Neuronal stem cell (in vitro differentiated cells): ENCODE data around the gene BMPER.

Source experiments
- DNase-seq: peaks from one replicate; pipeline ENCODE4 v3.0.0-alpha.2; 2013; ENCODE audit warnings: low spot score
- H2AFZ ChIP-seq: one replicate; pipeline ENCODE4 v1.6.1; 2013; ENCODE audit warnings: mild to moderate bottlenecking, low read length, inconsistent platforms
- H2AK5ac ChIP-seq: 2 replicates; pipeline ENCODE4 v1.6.1; 2013; ENCODE audit warnings: low read depth, mild to moderate bottlenecking, inconsistent platforms, low read length, moderate library complexity, mixed read lengths
- H2BK120ac ChIP-seq: 2 replicates; pipeline ENCODE4 v1.6.1; 2013; ENCODE audit warnings: low read depth, mild to moderate bottlenecking, inconsistent platforms, low read length, moderate library complexity, mixed read lengths
- H2BK12ac ChIP-seq: one replicate; pipeline ENCODE4 v1.6.1; 2013; ENCODE audit warnings: low read length, inconsistent platforms
- H2BK15ac ChIP-seq: 2 replicates; pipeline ENCODE4 v1.6.1; 2013; ENCODE audit warnings: mild to moderate bottlenecking, low read length, inconsistent platforms, mixed read lengths
- H2BK5ac ChIP-seq: one replicate; pipeline ENCODE4 v1.6.1; 2013; ENCODE audit warnings: inconsistent platforms, mild to moderate bottlenecking, low read length, moderate library complexity
- H3K14ac ChIP-seq: one replicate; pipeline ENCODE4 v1.6.1; 2013; ENCODE audit warnings: low read length, inconsistent platforms
- H3K18ac ChIP-seq: 2 replicates; pipeline ENCODE4 v1.6.1; 2013; ENCODE audit warnings: low read length, inconsistent platforms
- H3K23ac ChIP-seq: 2 replicates; pipeline ENCODE4 v1.6.1; 2013; ENCODE audit warnings: low read depth, mild to moderate bottlenecking, mixed read lengths, low read length, inconsistent platforms; ENCODE audit not compliant: poor library complexity
- H3K27ac ChIP-seq: replicated peaks from 3 replicates; pipeline ENCODE4 v1.5.1; 2013; ENCODE audit warnings: low read length, inconsistent platforms
- H3K27me3 ChIP-seq, 3 experiments: 2 replicates each; pipeline ENCODE4 v1.6.1; 2013; ENCODE audit warnings: low read length in 3 of 3, mild to moderate bottlenecking in 2 of 3, inconsistent platforms in 1 of 3, low read depth in 1 of 3, mixed read lengths in 1 of 3, moderate library complexity in 1 of 3; ENCODE audit not compliant: control insufficient read depth in 3 of 3, insufficient read depth in 3 of 3
- H3K36me3 ChIP-seq, 2 donors: replicated peaks in 1 of 2; 2 replicates each; pipeline ENCODE4 v1.6.1; 2013; ENCODE audit warnings: low read length in 2 of 2; ENCODE audit not compliant: control insufficient read depth in 2 of 2, insufficient read depth in 2 of 2
- H3K4ac ChIP-seq: 2 replicates; pipeline ENCODE4 v1.6.1; 2013; ENCODE audit warnings: inconsistent platforms, mild to moderate bottlenecking, low read length, moderate library complexity
- H3K4me1 ChIP-seq, 2 donors: 1 replicate in 1 of 2; 2 replicates in 1 of 2; pipeline ENCODE4 v1.6.1; 2013; ENCODE audit warnings: low read length in 2 of 2, low read depth in 1 of 2; ENCODE audit not compliant: control insufficient read depth in 2 of 2, insufficient read depth in 1 of 2
- H3K4me2 ChIP-seq: one replicate; pipeline ENCODE4 v1.6.1; 2013; ENCODE audit warnings: mild to moderate bottlenecking, low read length, inconsistent platforms; ENCODE audit not compliant: insufficient read depth, poor library complexity, severe bottlenecking
- H3K4me3 ChIP-seq, 2 donors: 2 replicates each; pipeline ENCODE4 v1.5.1; 2013; ENCODE audit warnings: low read length in 2 of 2, mild to moderate bottlenecking in 2 of 2, inconsistent platforms in 1 of 2, moderate library complexity in 1 of 2
- H3K79me1 ChIP-seq: one replicate; pipeline ENCODE4 v1.6.1; 2013; ENCODE audit warnings: low read depth, mild to moderate bottlenecking, inconsistent platforms, low read length, moderate library complexity
- H3K9ac ChIP-seq: one replicate; pipeline ENCODE4 v1.6.1; 2013; ENCODE audit warnings: mild to moderate bottlenecking, low read depth, low read length, inconsistent platforms; ENCODE audit not compliant: poor library complexity
- H3K9me3 ChIP-seq, 2 donors: replicated peaks in 1 of 2; 2 replicates each; pipeline versions ENCODE3 to v1.6.1; 2013; ENCODE audit warnings: low read length in 2 of 2, mild to moderate bottlenecking in 2 of 2, inconsistent platforms in 1 of 2, low read depth in 1 of 2, mixed read lengths in 1 of 2, moderate library complexity in 1 of 2; ENCODE audit not compliant: control insufficient read depth in 2 of 2, insufficient read depth in 1 of 2
- H4K8ac ChIP-seq: one replicate; pipeline ENCODE4 v1.6.1; 2013; ENCODE audit warnings: low read depth, mild to moderate bottlenecking, inconsistent platforms, low read length, moderate library complexity
- H4K91ac ChIP-seq: one replicate; pipeline ENCODE4 v1.6.1; 2013; ENCODE audit warnings: low read length, low read depth, mild to moderate bottlenecking, inconsistent platforms; ENCODE audit not compliant: poor library complexity
- WGBS, 2 donors: extraction: QIAGEN DNeasy Blood & Tissue Kit; methylation state at CpG; one replicate each; pipeline ENCODE4 v1.1.7; 2013; ENCODE audit warnings: missing lambda C conversion rate in 2 of 2, mixed read lengths in 1 of 2; ENCODE audit not compliant: insufficient read length in 2 of 2, insufficient replicate concordance in 1 of 2; ENCODE audit errors: extremely low coverage in 2 of 2; 5-methylcytosine and 5-hydroxymethylcytosine counted together

The BMPER gene

DNA sequence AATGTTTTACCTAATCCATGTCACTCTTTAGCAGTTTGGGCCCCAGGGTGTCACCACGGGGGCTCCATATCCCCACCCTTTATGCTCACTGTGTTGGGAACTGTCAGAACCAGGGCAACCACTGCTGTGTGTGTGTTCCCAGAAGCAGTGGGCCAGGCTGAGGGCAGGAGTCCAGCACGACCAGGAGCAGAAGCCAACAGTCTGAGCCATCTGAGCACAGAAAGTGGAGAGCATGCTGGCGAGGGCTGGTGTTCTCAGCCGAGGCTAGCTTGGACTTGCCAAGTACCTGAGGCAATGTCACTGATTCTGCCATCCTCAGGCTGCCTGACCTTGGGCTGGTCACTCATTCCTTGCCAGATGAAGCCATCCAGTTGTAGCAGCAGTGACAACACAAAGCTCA, 285.0 kb downstream of the BMPER start:
- Histone ChIP-seq H4K91ac (no peak overlapping the region), H3K23ac (no peak overlapping the region)

GRCh38 chr7:34191162-34191561, 285.8 kb downstream of the BMPER start:
- WGBS, 2 donors = no CpG with 5 or more reads among the region's 8 CpGs
- H3K4ac ChIP-seq = no peak overlapping the region
- DNase-seq = no peak

More for the DNA sequence above, 285.0 kb downstream of the BMPER start:
- H3K9me3 ChIP-seq = no peaks in the 10 kb centered on the region
- H3K4me3 ChIP-seq = no peak overlapping the region
- no peak overlapping the region for H2AFZ ChIP-seq
- no peak overlapping the region for H3K4me2 ChIP-seq
- H4K8ac ChIP-seq = peak overlapping the region; percentile 33
- H3K36me3 ChIP-seq = no peaks in the 10 kb centered on the region
- H2BK15ac ChIP-seq = no peak overlapping the region
- H3K4ac ChIP-seq = no peak overlapping the region
- H2BK120ac ChIP-seq = no peak overlapping the region
- H2AK5ac ChIP-seq = no peak overlapping the region
- DNase-seq = no peak
- WGBS, 2 donors = no CpG with 5 or more reads among the region's 4 CpGs
- no peak overlapping the region for H3K27ac ChIP-seq
- no peaks in the 10 kb centered on the region for H3K27me3 ChIP-seq
- H3K79me1 ChIP-seq = no peaks in the 10 kb centered on the region
- H3K9ac ChIP-seq = no peak overlapping the region
- H3K18ac ChIP-seq = peak overlapping the region; percentile 73
- H3K14ac ChIP-seq = no peak overlapping the region
- no peak overlapping the region for H2BK12ac ChIP-seq
- H3K4me1 ChIP-seq = peaks cover 0 to 11% of the 10 kb centered on the region in 2 donors
- H2BK5ac ChIP-seq = no peak overlapping the region

GRCh38 chr7:34191771-34192479, 286.6 kb downstream of the BMPER start:
- Histone ChIP-seq H3K9me3 (no peaks in the 10 kb centered on the region), H3K79me1 (no peaks in the 10 kb centered on the region), H2AK5ac (no peak overlapping the region), H3K18ac (no peak overlapping the region), H2AFZ (no peak overlapping the region), H3K36me3 (no peaks in the 10 kb centered on the region), H3K4me2 (no peak overlapping the region), H4K91ac (no peak overlapping the region), H4K8ac (no peak overlapping the region), H2BK5ac (no peak overlapping the region), H3K14ac (no peak overlapping the region), H3K9ac (no peak overlapping the region), H2BK12ac (no peak overlapping the region), H2BK15ac (no peak overlapping the region), H3K23ac (no peak overlapping the region), H3K4ac (no peak overlapping the region), H3K4me3 (no peak overlapping the region), H3K4me1 (peaks cover 0 to 11% of the 10 kb centered on the region in 2 donors), H3K27ac (peak overlapping the region; percentile 63), H2BK120ac (no peak overlapping the region), H3K27me3 (no peaks in the 10 kb centered on the region)
- WGBS, 2 donors = no CpG with 5 or more reads among the region's 6 CpGs
- DNase-seq = peak; percentile 62

More at GRCh38 chr7:34191162-34191561, 285.8 kb downstream of the BMPER start:
- H3K4me3 ChIP-seq = no peak overlapping the region
- no peak overlapping the region for H2AFZ ChIP-seq
- H3K14ac ChIP-seq = no peak overlapping the region
- H4K91ac ChIP-seq = no peak overlapping the region
- H3K36me3 ChIP-seq = no peaks in the 10 kb centered on the region
- H3K9ac ChIP-seq = no peak overlapping the region
- H2BK15ac ChIP-seq = no peak overlapping the region
- H2BK120ac ChIP-seq = no peak overlapping the region
- H3K27ac ChIP-seq = peak overlapping the region; percentile 63
- no peaks in the 10 kb centered on the region for H3K27me3 ChIP-seq
- no peak overlapping the region for H3K18ac ChIP-seq
- H3K79me1 ChIP-seq = no peaks in the 10 kb centered on the region
- no peak overlapping the region for H2BK5ac ChIP-seq
- no peak overlapping the region for H2AK5ac ChIP-seq
- H2BK12ac ChIP-seq = no peak overlapping the region
- H3K23ac ChIP-seq = no peak overlapping the region
- H3K4me1 ChIP-seq = peaks cover 0 to 11% of the 10 kb centered on the region in 2 donors
- no peaks in the 10 kb centered on the region for H3K9me3 ChIP-seq
- no peak overlapping the region for H3K4me2 ChIP-seq
- H4K8ac ChIP-seq = no peak overlapping the region

- H2AK5ac ChIP-seq = no peak overlapping the region
- no CpG with 5 or more reads among the region's 1 CpG for WGBS, 2 donors
Observed at GRCh38 chr7:34192906-34193305, 287.6 kb downstream of the BMPER start.

More at GRCh38 chr7:34192906-34193305, 287.6 kb downstream of the BMPER start:
- DNase-seq = no peak
- Histone ChIP-seq H3K4me1 (peaks cover 0 to 11% of the 10 kb centered on the region in 2 donors), H3K79me1 (no peaks in the 10 kb centered on the region), H3K27ac (no peak overlapping the region), H2BK15ac (no peak overlapping the region), H3K4ac (no peak overlapping the region), H4K8ac (no peak overlapping the region), H3K36me3 (no peaks in the 10 kb centered on the region), H3K18ac (no peak overlapping the region), H2BK12ac (no peak overlapping the region), H3K4me3 (no peak overlapping the region), H3K9me3 (no peaks in the 10 kb centered on the region), H2BK120ac (no peak overlapping the region), H3K23ac (no peak overlapping the region), H2AFZ (no peak overlapping the region), H2BK5ac (no peak overlapping the region), H3K14ac (no peak overlapping the region), H3K4me2 (no peak overlapping the region), H3K27me3 (no peaks in the 10 kb centered on the region), H4K91ac (no peak overlapping the region), H3K9ac (no peak overlapping the region)
